ENCODE results near the gene ARL8A. TPM values are rescaled to one million over a fixed set of nuclear protein-coding genes. Genes with fewer than 3 reads are reported as not detected.

Gene ARL8A
- total and polyA plus RNA-seq, 2 of the 4 experiments (the other 2 are of a cell fraction): 18.1 to 30.7 TPM

- no peak overlapping the region for H3K27ac ChIP-seq (ENCODE audit: insufficient read depth, low read length)
- no peak overlapping the region for H2BK15ac ChIP-seq (ENCODE audit: low read depth, low read length)
- H4K5ac ChIP-seq (ENCODE audit: low read depth, low read length): no peak overlapping the region
- no peak overlapping the region for H3K9ac ChIP-seq (ENCODE audit: low read depth, low read length)
- H3K4me1 ChIP-seq (ENCODE audit: control insufficient read depth, insufficient read depth, low read length): no peaks in the 10 kb centered on the region
- H2AFZ ChIP-seq (replicated peaks; ENCODE audit: low read length, poor library complexity): no peak overlapping the region
- H2BK5ac ChIP-seq (ENCODE audit: low read depth, low read length, poor library complexity, severe bottlenecking): no peak overlapping the region
- H3K79me1 ChIP-seq (ENCODE audit: low read depth in 1 of 2, low read length in 2 of 2): no peaks in the 10 kb centered on the region
- intact Hi-C loops (cut with micrococcal nuclease): no loop called here
- no peak overlapping the region for H2BK120ac ChIP-seq (ENCODE audit: low read depth, low read length)
- DNase-seq: no peak
- H4K91ac ChIP-seq (ENCODE audit: insufficient read depth, low read depth, low read length): no peak overlapping the region
- ChIA-PET POLR2A (ENCODE audit: unreplicated experiment) (no interaction called here), CTCF (interaction anchor here (0.6 to 0.9 kb wide), 2 partner anchors 133 to 531 kb away, joined by 3 to 4 read pairs; no protein-coding TSS in a partner anchor)
- H4K20me1 ChIP-seq (ENCODE audit: insufficient read depth, low read length): peaks cover 4% of the 10 kb centered on the region; the same call in 1 of the 2 replicates
- dilution Hi-C loops (cut with HindIII; ENCODE audit: low sequenced_read_pairs, unreplicated experiment): no loop called here
- WGBS, 2 experiments (ENCODE audit: extremely low coverage in 2 of 2, insufficient read length in 1 of 2): 36% methylated on average over 3 of the region's 8 CpGs; no CpG with 5 or more reads in 1 of the 2 experiments
- H3K27me3 ChIP-seq (ENCODE audit: control insufficient read depth, insufficient read depth, low read length): peaks cover 43% of the 10 kb centered on the region
- H3K36me3 ChIP-seq (ENCODE audit: control insufficient read depth, insufficient read depth, low read length): no peaks in the 10 kb centered on the region
- H3K9me1 ChIP-seq (ENCODE audit: insufficient read depth, low read length): no peaks in the 10 kb centered on the region
- no peak overlapping the region for H3K18ac ChIP-seq (ENCODE audit: low read depth, low read length)
- no peak overlapping the region for H3K14ac ChIP-seq (replicated peaks; ENCODE audit: low read depth, low read length)
- no peaks in the 10 kb centered on the region for H3K9me3 ChIP-seq (ENCODE audit: control insufficient read depth, insufficient read depth, low read length)
- BruUV-seq (replicated peaks): no TSS peak
- no peak overlapping the region for H4K8ac ChIP-seq (ENCODE audit: low read depth in 2 of 2, low read length in 2 of 2)
- no peak for ATAC-seq (ENCODE audit: low read depth)
- no peak overlapping the region for H2AK5ac ChIP-seq (ENCODE audit: low read depth, low read length)
- H3K4me2 ChIP-seq (ENCODE audit: low read depth, low read length): no peak overlapping the region
- TF ChIP-seq RCOR1 (IDR thresholded peaks at IDR 0.05; ENCODE audit: insufficient replicate concordance, low read length) (no peak), BHLHE40 (IDR thresholded peaks at IDR 0.05; ENCODE audit: low read depth, low read length) (no peak)
- no peak overlapping the region for H3K4me3 ChIP-seq (ENCODE audit: insufficient read depth, low read depth, low read length)
- H3K4ac ChIP-seq (ENCODE audit: low read depth, low read length): no peak overlapping the region
- H2AK9ac ChIP-seq (replicated peaks; ENCODE audit: low read depth, low read length, poor library complexity): no peak overlapping the region
- no peak overlapping the region for H3K56ac ChIP-seq (ENCODE audit: extremely low read depth, insufficient read depth, low read length)
- H3K23ac ChIP-seq (ENCODE audit: low read depth, low read length): no peak overlapping the region
- in situ Hi-C loops (cut with MboI; ENCODE audit: low sequenced_read_pairs): loop anchor here (5.0 kb wide), 1 partner anchor 524 kb away; the partner anchor contains the start of gene SYT2
- H2BK20ac ChIP-seq (ENCODE audit: low read depth, low read length): no peak overlapping the region
Measured at GRCh38 chr1:202187697-202188407, 43.3 kb upstream of the ARL8A start.

Measured in IMR-90 (cell line).